Esophagus squamous epithelium (tissue), 5 donors: Measurements from ENCODE around the gene DCUN1D1. TPM values are rescaled to one million over a fixed set of nuclear protein-coding genes. Genes with fewer than 3 reads are reported as not detected.

Experiments
- DNase-seq: peaks from one replicate; lab custom pipeline; 2025; lab: John Stamatoyannopoulos, UW
- H3K27ac ChIP-seq, 4 donors: fragments of 200-600 bp; sonication (generic); one replicate each; pipeline ENCODE4 v1.5.1; 2016 to 2019; ENCODE audit warnings: mild to moderate bottlenecking in 1 of 4
- H3K27me3 ChIP-seq, 4 donors: fragments of 200-600 bp; sonication (generic); 1 replicate in 3 of 4; 2 replicates in 1 of 4; pipeline versions ENCODE4 v1.5.1 to v1.6.0; 2017 to 2021; ENCODE audit warnings: antibody characterized with exemption in 1 of 4
- H3K36me3 ChIP-seq, 3 donors: fragments of 200-600 bp; sonication (generic); one replicate each; pipeline ENCODE4 v1.5.1; 2016 to 2019
- H3K4me1 ChIP-seq, 3 donors: fragments of 200-600 bp; sonication (generic); one replicate each; pipeline ENCODE4 v1.5.1; 2017 to 2019
- H3K4me3 ChIP-seq, 4 donors: fragments of 200-600 bp; sonication (generic); 1 replicate in 3 of 4; 2 replicates in 1 of 4; pipeline ENCODE4 v1.5.1; 2016 to 2019; ENCODE audit warnings: mild to moderate bottlenecking in 2 of 4, moderate library complexity in 1 of 4
- H3K9me3 ChIP-seq, 3 donors: fragments of 200-600 bp; sonication (generic); one replicate each; pipeline ENCODE4 v1.5.1; 2016 to 2019
- CTCF ChIP-seq, 6 experiments: fragments of 450-650 bp in 4 of 6; fragments of 200-600 bp in 2 of 6; sonication (generic) in 2 of 6; IDR thresholded peaks; one replicate each; pipeline ENCODE4 v1.5.1; 2016 to 2019; ENCODE audit warnings: antibody characterized with exemption in 6 of 6, mild to moderate bottlenecking in 4 of 6, moderate library complexity in 4 of 6
- POLR2A ChIP-seq, 4 donors: fragments of 450-650 bp; IDR thresholded peaks; one replicate each; pipeline ENCODE4 v1.6.1; 2017; ENCODE audit warnings: antibody characterized with exemption in 4 of 4, mild to moderate bottlenecking in 4 of 4, moderate library complexity in 3 of 4
- WGBS, 2 donors: methylation state at CpG; one replicate each; pipeline ENCODE4 v1.1.5; 2018; 5-methylcytosine and 5-hydroxymethylcytosine counted together
- intact Hi-C: fragments of 100-400 bp; cut with DNase I; formaldehyde crosslinking; loops from one replicate; pipeline ENCODE4 v1.15.0; 2022
- total RNA-seq, 4 donors: library from RNA; depleted of rRNA; stranded (reverse); fragments of >200 nt; gene quantifications; one replicate each; pipeline ENCODE4 v1.1.0, GENCODE V29; 2016
- donor health status: DM: yes; HTN: yes; CAD: no.

DCUN1D1 gene
- total RNA-seq, 4 donors from 2014 or later = 12.6 to 32.6 (median 25.4) TPM

- intact Hi-C loops = no loop called here
- Histone ChIP-seq H3K4me3 (no peak overlapping the region), H3K4me1 (peaks cover 0 to 5% (median 0%) of the 10 kb centered on the region in 3 donors), H3K27me3 (no peaks in the 10 kb centered on the region), H3K36me3 (peaks cover 0 to 17% (median 0%) of the 10 kb centered on the region in 3 donors), H3K27ac (no peak overlapping the region), H3K9me3 (no peaks in the 10 kb centered on the region)
- WGBS, 2 donors = 86 to 90% methylated on average over 4 of the region's 4 CpGs
- DNase-seq = no peak
- TF ChIP-seq POLR2A (IDR thresholded peaks at IDR 0.05) = no peak
- TF ChIP-seq CTCF (IDR thresholded peaks at IDR 0.05) = no peak
Measured at GRCh38 chr3:182940266-182940808, 40.0 kb downstream of the DCUN1D1 start.

GRCh38 chr3:182937293-182938051 lies 42.9 kb downstream of the DCUN1D1 start:
- TF ChIP-seq CTCF (IDR thresholded peaks at IDR 0.05) = no peak
- no peak for TF ChIP-seq POLR2A (IDR thresholded peaks at IDR 0.05)
- H3K9me3 ChIP-seq = peaks cover 0 to 6% (median 3%) of the 10 kb centered on the region in 3 donors
- no peak for DNase-seq
- no peak overlapping the region for H3K27ac ChIP-seq
- WGBS, 2 donors = 42 to 44% methylated on average over 3 of the region's 3 CpGs
- H3K36me3 ChIP-seq = peaks cover 0 to 6% (median 0%) of the 10 kb centered on the region in 3 donors
- intact Hi-C loops = no loop called here
- H3K4me1 ChIP-seq = peaks cover 0 to 5% (median 0%) of the 10 kb centered on the region in 3 donors
- H3K27me3 ChIP-seq = no peaks in the 10 kb centered on the region
- H3K4me3 ChIP-seq = no peak overlapping the region

GRCh38 chr3:182936918-182937285 lies 43.4 kb downstream of the DCUN1D1 start:
- no peak overlapping the region for H3K27ac ChIP-seq
- WGBS, 2 donors = 74 to 89% methylated on average over 1 of the region's 1 CpG
- no peaks in the 10 kb centered on the region for H3K27me3 ChIP-seq
- no peak for TF ChIP-seq POLR2A (IDR thresholded peaks at IDR 0.05)
- TF ChIP-seq CTCF (IDR thresholded peaks at IDR 0.05) = no peak
- peaks cover 0 to 5% (median 0%) of the 10 kb centered on the region in 3 donors for H3K36me3 ChIP-seq
- intact Hi-C loops = no loop called here
- peaks cover 0 to 5% (median 0%) of the 10 kb centered on the region in 3 donors for H3K4me1 ChIP-seq
- DNase-seq = no peak
- no peak overlapping the region for H3K4me3 ChIP-seq
- peaks cover 0 to 9% (median 3%) of the 10 kb centered on the region in 3 donors for H3K9me3 ChIP-seq

GRCh38 chr3:182936239-182936917 lies 44.0 kb downstream of the DCUN1D1 start:
- DNase-seq = no peak
- H3K27ac ChIP-seq = no peak overlapping the region
- H3K4me3 ChIP-seq = no peak overlapping the region
- intact Hi-C loops = no loop called here
- 90 to 97% methylated on average over 4 of the region's 4 CpGs for WGBS, 2 donors
- peaks cover 0 to 5% (median 0%) of the 10 kb centered on the region in 3 donors for H3K4me1 ChIP-seq
- TF ChIP-seq POLR2A (IDR thresholded peaks at IDR 0.05) (no peak), CTCF (IDR thresholded peaks at IDR 0.05) (no peak)
- H3K9me3 ChIP-seq = peaks cover 0 to 9% (median 3%) of the 10 kb centered on the region in 3 donors
- no peaks in the 10 kb centered on the region for H3K36me3 ChIP-seq
- no peaks in the 10 kb centered on the region for H3K27me3 ChIP-seq

- DNase-seq = no peak
- Histone ChIP-seq H3K36me3 (no peaks in the 10 kb centered on the region), H3K27ac (no peak overlapping the region), H3K27me3 (no peaks in the 10 kb centered on the region), H3K4me3 (no peak overlapping the region), H3K9me3 (peaks cover 0 to 9% (median 3%) of the 10 kb centered on the region in 3 donors), H3K4me1 (peaks cover 0 to 5% (median 0%) of the 10 kb centered on the region in 3 donors)
- TF ChIP-seq CTCF (IDR thresholded peaks at IDR 0.05) (no peak), POLR2A (IDR thresholded peaks at IDR 0.05) (no peak)
- 69 to 75% methylated on average over 3 of the region's 3 CpGs for WGBS, 2 donors
- intact Hi-C loops = no loop called here
Measured at GRCh38 chr3:182935803-182936202, 44.5 kb downstream of the DCUN1D1 start.
